ENCODE data around the gene LHFPL5. TPM values are rescaled to one million over a fixed set of nuclear protein-coding genes. Genes with fewer than 3 reads are reported as not detected.

The LHFPL5 gene
- total and polyA plus RNA-seq, 2 of the 13 experiments (the other 11 are each of a cell fraction or from before 2014, with no cell fraction given): 0.03 TPM; not detected in 1

- TF ChIP-seq ARNT2 (CRISPR knock-in tag; IDR thresholded peaks at IDR 0.05; ENCODE audit: low read depth) (0 out of 2 replicates have a peak, but pooled peaks have one; percentile 45), MAX (IDR thresholded peaks at IDR 0.05) (peak; percentile 52), ZNF883 (CRISPR knock-in tag; IDR thresholded peaks at IDR 0.05; ENCODE audit: not compliant biosample characterization) (peak; percentile 45), SRF (IDR thresholded peaks at IDR 0.05; ENCODE audit: low read depth, low read length) (no peak), ZNF75D (CRISPR knock-in tag; IDR thresholded peaks at IDR 0.05; ENCODE audit: borderline replicate concordance) (no peak), ZNF784 (CRISPR knock-in tag; IDR thresholded peaks at IDR 0.05; ENCODE audit: borderline replicate concordance) (no peak), FOXA3 (CRISPR knock-in tag; IDR thresholded peaks at IDR 0.05) (no peak), ZBTB14 (CRISPR knock-in tag; IDR thresholded peaks at IDR 0.05) (peak; percentile 44; the same call in 1 of the 2 replicates), ARNT (IDR thresholded peaks at IDR 0.05) (no peak), CBX5 (CRISPR knock-in tag; IDR thresholded peaks at IDR 0.05; ENCODE audit: borderline replicate concordance) (no peak), TFAP4 (IDR thresholded peaks at IDR 0.05; ENCODE audit: borderline replicate concordance, low read depth) (no peak), FOSL2 (CRISPR knock-in tag; IDR thresholded peaks at IDR 0.05) (no peak), ZFP90 (CRISPR knock-in tag; IDR thresholded peaks at IDR 0.05; ENCODE audit: borderline replicate concordance) (no peak), GTF2F1 (IDR thresholded peaks at IDR 0.05; ENCODE audit: low read length) (no peak), ATF7-NPFF (CRISPR knock-in tag; IDR thresholded peaks at IDR 0.05; ENCODE audit: low read depth) (no peak), FIP1L1 (IDR thresholded peaks at IDR 0.05; ENCODE audit: borderline replicate concordance, insufficient read depth, low read depth, low read length) (no peak), HOXD1 (CRISPR knock-in tag; IDR thresholded peaks at IDR 0.05) (no peak), NR2F2 (IDR thresholded peaks at IDR 0.05; ENCODE audit: borderline replicate concordance, low read depth) (no peak), ZNF644 (CRISPR knock-in tag; IDR thresholded peaks at IDR 0.05; ENCODE audit: low read depth) (no peak), ZFP62 (CRISPR knock-in tag; IDR thresholded peaks at IDR 0.05) (no peak), HDAC1 (CRISPR knock-in tag; IDR thresholded peaks at IDR 0.05) (peak; percentile 31; the same call in 1 of the 2 replicates), SMYD3 (CRISPR knock-in tag; IDR thresholded peaks at IDR 0.05) (no peak), ZNF235 (CRISPR knock-in tag; IDR thresholded peaks at IDR 0.05; ENCODE audit: borderline replicate concordance) (no peak), ZNF639 (CRISPR knock-in tag; conservative IDR thresholded peaks at IDR 0.05) (no peak), HCFC1 (IDR thresholded peaks at IDR 0.05; ENCODE audit: low read depth, low read length) (no peak), ZNF788 (CRISPR knock-in tag; IDR thresholded peaks at IDR 0.05; ENCODE audit: borderline replicate concordance) (no peak), ZNF350 (CRISPR knock-in tag; IDR thresholded peaks at IDR 0.05; ENCODE audit: borderline replicate concordance, low read depth) (no peak), ZSCAN30 (CRISPR knock-in tag; IDR thresholded peaks at IDR 0.05) (no peak)
Observed at GRCh38 chr6:35776364-35777215, 28.6 kb upstream of the LHFPL5 start, which contains the start of gene CLPSL2 (continued).
